Measurements from ENCODE around the gene VPS9D1.

- no peak for TF ChIP-seq FOXP2 (optimal IDR thresholded peaks at IDR 0.05; ENCODE audit: control extremely low read depth, extremely low read length, insufficient read depth)
- no peak for TF ChIP-seq EZH2 (IDR thresholded peaks at IDR 0.05)
- no peak for TF ChIP-seq POLR2AphosphoS5 (IDR thresholded peaks at IDR 0.05; ENCODE audit: borderline replicate concordance, low read depth, low read length)
Measured at GRCh38 chr16:89700100-89700648, 20.5 kb downstream of the VPS9D1 start.

Data from SK-N-MC (cell line).